HFFc6 (cell line): ENCODE measurements around the gene FAM53B. TPM values are rescaled to one million over a fixed set of nuclear protein-coding genes. Genes with fewer than 3 reads are reported as not detected.
"Not testable (repeated sequence)": the region's sequence is repeated elsewhere in the genome, so short reads cannot be mapped to it uniquely, and the experiment has no call there.

ENCODE experiments used
- DNase-seq: peaks from one replicate; pipeline ENCODE4 v3.0.0-alpha.2; 2018
- H3K27ac Mint-ChIP-seq: 2 replicates; pipeline ENCODE4 v1.8.0; 2020; ENCODE audit warnings: mild to moderate bottlenecking, mixed read lengths
- H3K27me3 Mint-ChIP-seq: 2 replicates; pipeline ENCODE4 v1.8.0; 2021; ENCODE audit warnings: mild to moderate bottlenecking, moderate library complexity, mixed read lengths; ENCODE audit not compliant: insufficient read depth
- H3K36me3 Mint-ChIP-seq: 2 replicates; pipeline ENCODE4 v1.8.0; 2021; ENCODE audit warnings: low read depth, mixed read lengths
- H3K4me1 Mint-ChIP-seq: 2 replicates; pipeline ENCODE4 v1.8.0; 2020; ENCODE audit warnings: low read depth, mixed read lengths
- H3K4me3 Mint-ChIP-seq: 2 replicates; pipeline ENCODE4 v1.8.0; 2020; ENCODE audit warnings: mild to moderate bottlenecking, moderate library complexity, mixed read lengths
- H3K9me3 Mint-ChIP-seq: 2 replicates; pipeline ENCODE4 v1.8.0; 2020; ENCODE audit warnings: mild to moderate bottlenecking, mixed read lengths
- total RNA-seq, 6 experiments: library from RNA; stranded (reverse); fragmentation: NEBNext Ultra II Directional; extraction: Animal tissue kit (Norgen Biotek cat#: 25700); gene quantifications; 2 replicates in 1 of 6; 3 replicates in 5 of 6; pipeline ENCODE4 v1.2.3, GENCODE V29; 2021
- TF ChIP-seq, protein P1 (sequence below): fragments of 200-600 bp; sonication (generic); IDR thresholded peaks from 2 replicates; pipeline ENCODE4 v1.5.0; 2021; ENCODE audit warnings: antibody characterized with exemption, mild to moderate bottlenecking

The FAM53B gene
- total RNA-seq, 6 experiments from 2014 or later, result 9.3 to 10.6 (median 10.4) TPM

DNA sequence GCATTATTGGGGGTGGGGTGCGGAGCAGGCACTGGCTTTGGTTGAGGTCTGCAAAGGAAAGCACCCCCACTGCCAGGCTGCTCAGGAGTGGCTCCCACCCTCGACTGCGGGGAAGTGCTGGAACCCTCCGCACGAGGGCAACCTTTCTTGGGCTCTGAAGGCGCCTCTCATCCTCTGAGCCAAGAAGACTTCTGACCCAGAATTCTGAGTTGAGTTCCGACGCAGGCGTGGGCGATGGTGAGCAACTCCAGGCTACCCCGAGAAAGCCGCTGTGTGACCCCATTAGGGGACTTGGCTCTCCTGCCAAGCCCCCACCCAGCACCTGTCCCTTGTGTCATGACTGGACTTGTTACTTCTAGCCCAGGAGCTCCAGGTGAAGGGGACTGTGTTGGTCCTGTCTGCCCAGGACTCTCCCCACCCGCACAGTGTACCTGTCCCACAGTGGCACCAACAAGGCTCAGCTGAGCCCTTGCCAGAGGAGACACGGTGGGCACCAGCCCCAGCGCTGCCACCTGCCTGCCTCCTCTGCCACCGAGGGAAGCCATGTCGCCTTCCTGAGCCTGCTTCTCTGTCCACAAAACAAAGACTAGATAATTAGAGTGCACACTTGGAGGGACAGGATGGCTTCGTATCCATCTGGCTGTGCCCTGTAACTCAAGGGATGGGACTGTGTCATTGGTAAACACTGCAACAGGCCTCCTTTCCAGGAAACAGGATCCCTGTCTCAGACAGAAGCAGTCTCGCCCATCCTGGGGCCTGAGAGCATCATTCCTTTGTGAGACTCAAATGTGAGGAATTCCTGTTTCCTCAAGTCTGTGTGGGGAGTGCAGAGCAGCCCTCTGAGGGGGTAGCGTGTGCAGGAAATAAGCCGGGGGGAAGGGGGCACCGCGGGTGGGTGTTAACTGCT, 153.7 kb downstream of the FAM53B start:
- no peak for DNase-seq
- Mint-ChIP-seq H3K4me3 (no peak overlapping the region), H3K27me3 (peaks cover 14% of the 10 kb centered on the region), H3K27ac (no peak overlapping the region), H3K9me3 (peaks cover 11% of the 10 kb centered on the region), H3K36me3 (peaks cover 7% of the 10 kb centered on the region; the same call in 1 of the 2 replicates), H3K4me1 (no peaks in the 10 kb centered on the region)
- TF ChIP-seq, protein P1, sequence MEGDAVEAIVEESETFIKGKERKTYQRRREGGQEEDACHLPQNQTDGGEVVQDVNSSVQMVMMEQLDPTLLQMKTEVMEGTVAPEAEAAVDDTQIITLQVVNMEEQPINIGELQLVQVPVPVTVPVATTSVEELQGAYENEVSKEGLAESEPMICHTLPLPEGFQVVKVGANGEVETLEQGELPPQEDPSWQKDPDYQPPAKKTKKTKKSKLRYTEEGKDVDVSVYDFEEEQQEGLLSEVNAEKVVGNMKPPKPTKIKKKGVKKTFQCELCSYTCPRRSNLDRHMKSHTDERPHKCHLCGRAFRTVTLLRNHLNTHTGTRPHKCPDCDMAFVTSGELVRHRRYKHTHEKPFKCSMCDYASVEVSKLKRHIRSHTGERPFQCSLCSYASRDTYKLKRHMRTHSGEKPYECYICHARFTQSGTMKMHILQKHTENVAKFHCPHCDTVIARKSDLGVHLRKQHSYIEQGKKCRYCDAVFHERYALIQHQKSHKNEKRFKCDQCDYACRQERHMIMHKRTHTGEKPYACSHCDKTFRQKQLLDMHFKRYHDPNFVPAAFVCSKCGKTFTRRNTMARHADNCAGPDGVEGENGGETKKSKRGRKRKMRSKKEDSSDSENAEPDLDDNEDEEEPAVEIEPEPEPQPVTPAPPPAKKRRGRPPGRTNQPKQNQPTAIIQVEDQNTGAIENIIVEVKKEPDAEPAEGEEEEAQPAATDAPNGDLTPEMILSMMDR, result no peak

DNA sequence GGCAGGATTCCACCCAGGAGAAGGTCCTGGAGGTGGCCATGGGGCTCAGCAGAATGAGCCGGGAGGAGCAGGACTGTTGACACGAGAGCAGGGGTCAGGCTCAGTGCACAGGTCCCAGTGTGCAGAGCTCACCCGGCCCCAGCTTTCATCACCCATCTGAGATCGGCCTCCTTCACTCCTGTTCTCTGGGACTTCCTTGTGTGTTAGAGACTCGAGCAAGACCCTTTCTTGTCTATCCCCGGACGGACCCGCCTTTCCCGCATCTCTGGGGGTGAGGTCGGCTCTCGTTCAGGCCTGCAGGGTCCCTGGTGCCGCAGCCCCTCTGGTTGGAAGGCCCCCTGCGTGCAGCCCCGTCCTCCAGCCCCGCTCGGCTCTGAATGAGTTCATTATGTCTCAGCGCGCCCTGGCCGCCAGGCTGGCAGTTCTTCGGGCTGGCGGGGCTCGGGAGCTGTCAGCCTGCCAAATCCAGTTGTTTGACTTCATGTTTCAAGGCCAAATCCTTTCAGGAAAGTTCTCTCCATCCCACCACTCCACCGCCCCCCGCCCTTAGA, 154.6 kb downstream of the FAM53B start:
- Mint-ChIP-seq H3K36me3 (peaks cover 5% of the 10 kb centered on the region; the same call in 1 of the 2 replicates), H3K4me1 (no peaks in the 10 kb centered on the region), H3K4me3 (no peak overlapping the region), H3K27ac (no peak overlapping the region), H3K27me3 (peaks cover 14% of the 10 kb centered on the region), H3K9me3 (peaks cover 11% of the 10 kb centered on the region)
- DNase-seq, result no peak
- TF ChIP-seq, protein P1, result no peak

DNA sequence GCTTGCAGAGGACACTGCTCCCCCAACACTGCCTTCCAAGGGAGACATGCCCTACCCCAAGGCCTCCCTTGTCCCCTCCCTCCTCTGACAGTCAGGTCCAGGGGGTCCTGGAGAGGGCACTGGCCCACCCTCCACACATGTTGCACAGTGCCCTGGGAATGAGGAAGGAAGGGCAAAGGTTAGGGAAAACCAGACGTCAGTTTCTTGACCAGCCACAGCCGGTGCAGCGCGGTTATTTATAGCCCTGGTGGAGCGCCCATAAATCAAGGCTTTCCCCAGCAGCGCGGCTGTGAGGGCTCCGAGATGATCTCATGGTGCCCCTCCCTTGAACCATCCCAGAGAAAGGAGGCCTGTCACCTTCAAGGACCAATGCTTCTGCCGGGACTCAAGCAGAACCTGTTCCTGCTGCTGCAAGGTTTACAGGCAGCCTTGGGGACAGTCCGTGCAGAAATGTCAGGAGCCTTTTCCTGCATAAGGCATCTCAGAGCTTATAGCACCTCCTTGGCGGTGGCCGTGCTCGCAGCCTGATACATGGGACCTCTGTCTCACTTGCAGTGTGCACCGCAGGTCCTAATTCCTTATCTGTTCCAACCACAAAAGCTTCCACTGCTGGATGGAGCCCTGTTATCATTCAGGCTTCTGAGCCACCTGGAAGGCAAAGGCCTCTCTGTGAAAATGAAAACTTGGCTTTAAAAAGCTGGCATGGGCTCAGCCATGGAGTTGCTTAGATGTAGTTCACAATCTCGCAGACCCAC, 155.3 kb downstream of the FAM53B start:
- TF ChIP-seq, protein P1, result no peak
- H3K27ac Mint-ChIP-seq, result no peak overlapping the region
- H3K4me1 Mint-ChIP-seq, result no peaks in the 10 kb centered on the region
- H3K9me3 Mint-ChIP-seq, result peaks cover 11% of the 10 kb centered on the region
- no peak overlapping the region for H3K4me3 Mint-ChIP-seq
- peaks cover 5% of the 10 kb centered on the region; the same call in 1 of the 2 replicates for H3K36me3 Mint-ChIP-seq
- no peak for DNase-seq
- peaks cover 17% of the 10 kb centered on the region for H3K27me3 Mint-ChIP-seq

DNA sequence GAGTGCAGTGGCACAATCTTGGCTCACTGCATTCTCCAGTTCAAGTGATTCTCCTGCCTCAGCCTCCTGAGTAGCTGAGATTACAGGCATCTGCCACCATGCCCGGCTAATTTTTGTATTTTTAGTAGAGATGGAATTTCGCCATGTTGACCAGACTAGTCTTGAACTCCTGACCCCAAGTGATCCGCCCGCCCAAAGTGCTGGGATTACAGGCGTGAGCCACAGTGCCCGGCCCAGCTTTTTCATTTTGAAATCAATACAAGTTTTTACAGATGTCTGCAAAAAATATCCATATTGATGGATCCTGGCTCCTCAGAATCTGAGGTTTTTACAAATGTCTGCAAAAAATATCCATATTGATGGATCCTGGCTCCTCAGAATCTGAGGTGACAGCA, 155.8 kb downstream of the FAM53B start:
- peaks cover 11% of the 10 kb centered on the region for H3K9me3 Mint-ChIP-seq
- not testable (repeated sequence) for DNase-seq, H3K36me3 Mint-ChIP-seq, H3K4me1 Mint-ChIP-seq, H3K4me3 Mint-ChIP-seq, H3K27ac Mint-ChIP-seq
- H3K27me3 Mint-ChIP-seq, result peaks cover 19% of the 10 kb centered on the region

DNA sequence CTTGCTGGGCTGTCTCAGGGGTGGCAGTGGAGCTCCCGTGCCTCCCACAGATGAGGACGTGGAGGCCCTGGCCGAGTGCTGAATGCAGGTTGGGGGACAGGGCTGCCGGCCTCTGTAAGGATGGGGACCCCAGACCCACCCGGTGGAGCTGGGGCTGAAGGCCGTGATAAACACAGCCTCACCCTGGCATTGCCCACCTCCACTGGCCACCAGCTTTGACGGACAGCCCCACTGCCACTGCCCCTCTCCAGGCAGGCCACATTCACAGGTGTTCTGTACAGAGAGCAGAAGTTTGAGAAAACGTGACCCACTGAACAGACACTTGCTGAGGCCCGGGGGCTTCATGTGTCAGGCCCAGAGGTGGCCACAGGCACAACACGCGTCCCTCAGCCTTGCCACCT, 156.4 kb downstream of the FAM53B start:
- Mint-ChIP-seq H3K4me1 (no peaks in the 10 kb centered on the region), H3K27ac (no peak overlapping the region), H3K4me3 (no peak overlapping the region), H3K36me3 (peaks cover 5% of the 10 kb centered on the region; the same call in 1 of the 2 replicates), H3K9me3 (peaks cover 11% of the 10 kb centered on the region), H3K27me3 (peaks cover 19% of the 10 kb centered on the region)
- no peak for DNase-seq
- TF ChIP-seq, protein P1, result no peak
